ENCODE data around the gene FAM114A1.

DNA sequence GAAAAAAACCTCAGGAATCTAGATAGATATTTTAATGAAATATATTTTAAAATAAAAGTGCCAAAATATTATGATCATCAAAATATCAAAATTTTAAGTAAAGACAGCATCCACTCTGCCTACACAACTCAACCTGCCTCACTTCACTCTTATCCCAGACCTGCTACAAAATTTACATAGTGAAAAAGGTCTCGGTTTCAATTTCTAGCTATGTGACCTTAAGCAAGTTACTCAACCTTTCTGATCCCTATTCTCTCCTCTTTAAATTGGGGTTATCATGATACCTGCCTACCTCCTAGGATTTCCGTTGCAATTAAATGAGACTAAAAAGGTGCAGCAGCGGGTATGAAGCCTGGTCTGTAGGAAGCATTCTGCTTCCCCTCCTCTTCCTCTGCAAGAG lies 72.9 kb downstream of the FAM114A1 start:
- no peak for TF ChIP-seq CTCF (tag by site-specific recombination; IDR thresholded peaks at IDR 0.05)
- no peak for TF ChIP-seq PBX3 (CRISPR knock-in tag; IDR thresholded peaks at IDR 0.05)
- TF ChIP-seq ZNF133 (tag by site-specific recombination; IDR thresholded peaks at IDR 0.05) = no peak
- TF ChIP-seq BCL11A (tag by site-specific recombination; IDR thresholded peaks at IDR 0.05; ENCODE audit: low read depth) = no peak
- no peak for TF ChIP-seq ZBTB20 (tag by site-specific recombination; IDR thresholded peaks at IDR 0.05)
- no peak for TF ChIP-seq ZEB2 (tag by site-specific recombination; IDR thresholded peaks at IDR 0.05)
- TF ChIP-seq ZNF138 (tag by site-specific recombination; IDR thresholded peaks at IDR 0.05; ENCODE audit: borderline replicate concordance) = no peak

Data from HEK293 (cell line).